Common myeloid progenitor, CD34-positive (primary cell): Measurements from ENCODE around the gene ERVW-1.
"Not testable (repeated sequence)": the region's sequence is repeated elsewhere in the genome, so short reads cannot be mapped to it uniquely, and the experiment has no call there.

Source experiments
- CTCF ChIA-PET: fragments of 350-600 bp; sonication (Branson Sonifier 250); formaldehyde crosslinking; loops from one replicate; lab custom pipeline; 2021; ENCODE audit warnings: antibody characterized with exemption; lab: Charles Lee
- POLR2A ChIA-PET: fragments of 350-600 bp; sonication (Branson Sonifier 250); formaldehyde crosslinking; loops from one replicate; lab custom pipeline; 2021; ENCODE audit warnings: antibody characterized with exemption; lab: Charles Lee
- DNase-seq, 3 donors: peaks; one replicate each; pipeline versions ENCODE4 v3.0.0 to v3.0.0-alpha.2; 2013
- H3K27ac ChIP-seq, 2 experiments: 1 replicate in 1 of 2; 2 replicates in 1 of 2; pipeline ENCODE4 v1.7.0; 2013; ENCODE audit warnings: inconsistent platforms in 2 of 2, low read length in 2 of 2, mild to moderate bottlenecking in 2 of 2, low read depth in 1 of 2, moderate library complexity in 1 of 2; ENCODE audit not compliant: severe bottlenecking in 2 of 2, insufficient read depth in 1 of 2, poor library complexity in 1 of 2
- H3K27me3 ChIP-seq, 5 experiments: replicated peaks in 2 of 5; 1 replicate in 3 of 5; 2 replicates in 2 of 5; pipeline versions ENCODE4 v1.6.1 to v1.7.0; 2013; ENCODE audit warnings: low read length in 4 of 5, mild to moderate bottlenecking in 2 of 5, moderate library complexity in 2 of 5, inconsistent platforms in 1 of 5; ENCODE audit not compliant: insufficient read depth in 5 of 5, control insufficient read depth in 4 of 5
- H3K36me3 ChIP-seq, 4 experiments: 1 replicate in 2 of 4; 2 replicates in 2 of 4; pipeline versions ENCODE4 v1.6.1 to v1.7.0; 2013; ENCODE audit warnings: low read length in 3 of 4, control low read depth in 1 of 4, mild to moderate bottlenecking in 1 of 4; ENCODE audit not compliant: control insufficient read depth in 4 of 4, insufficient read depth in 4 of 4
- H3K4me1 ChIP-seq, 4 experiments: 1 replicate in 3 of 4; 2 replicates in 1 of 4; pipeline versions ENCODE4 v1.6.1 to v1.7.1; 2013; ENCODE audit warnings: low read length in 3 of 4, mild to moderate bottlenecking in 3 of 4, control low read depth in 1 of 4, inconsistent platforms in 1 of 4, moderate library complexity in 1 of 4; ENCODE audit not compliant: control insufficient read depth in 4 of 4, insufficient read depth in 4 of 4; ENCODE audit errors: control extremely low read depth in 1 of 4
- H3K4me3 ChIP-seq, 7 experiments: 1 replicate in 4 of 7; 2 replicates in 3 of 7; pipeline versions ENCODE4 v1.5.1 to v1.7.0; 2013; ENCODE audit warnings: mild to moderate bottlenecking in 7 of 7, low read length in 6 of 7, moderate library complexity in 6 of 7, inconsistent platforms in 2 of 7, low read depth in 2 of 7, control low read depth in 1 of 7; ENCODE audit not compliant: insufficient read depth in 4 of 7, control insufficient read depth in 1 of 7; ENCODE audit errors: extremely low read depth in 1 of 7
- H3K9me3 ChIP-seq, 5 experiments: 1 replicate in 4 of 5; 2 replicates in 1 of 5; pipeline versions ENCODE4 v1.6.1 to v1.7.1; 2013; ENCODE audit warnings: low read length in 4 of 5, mild to moderate bottlenecking in 2 of 5, inconsistent platforms in 1 of 5, low read depth in 1 of 5, moderate library complexity in 1 of 5; ENCODE audit not compliant: control insufficient read depth in 4 of 5, insufficient read depth in 2 of 5; ENCODE audit errors: control extremely low read depth in 1 of 5
- WGBS: methylation state at CpG from one replicate; pipeline ENCODE4 v1.1.5; 2013; ENCODE audit not compliant: insufficient coverage; 5-methylcytosine and 5-hydroxymethylcytosine counted together

ERVW-1 gene

DNA sequence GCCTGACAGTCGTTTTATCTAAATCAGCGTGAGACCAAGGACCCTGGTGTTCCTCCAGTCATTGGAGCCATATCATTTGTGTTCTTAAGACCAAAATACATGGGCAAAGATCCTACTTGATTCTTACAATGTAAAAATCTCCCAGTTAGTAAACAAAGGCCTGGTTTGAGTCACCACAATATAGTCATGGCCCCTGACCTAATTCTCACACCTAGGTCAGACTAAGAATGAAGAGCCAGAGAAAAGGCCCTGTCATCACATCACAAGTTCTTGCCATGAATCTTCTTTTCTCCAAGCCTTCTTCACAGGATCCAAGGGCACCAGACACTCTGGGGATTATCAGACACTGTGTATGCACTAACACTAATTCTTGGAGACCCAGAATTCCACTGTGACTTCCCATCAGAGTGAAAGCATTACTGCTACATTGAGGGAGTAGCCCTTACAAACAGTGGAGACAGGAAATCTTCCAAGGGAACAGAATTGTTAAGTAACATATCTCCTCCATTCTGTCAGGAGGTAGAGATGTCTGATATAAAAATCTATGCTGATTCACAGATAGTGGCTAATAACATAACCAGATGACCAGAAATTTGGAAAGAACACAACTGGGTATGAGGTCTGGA lies 7.6 kb upstream of the ERVW-1 start:
- DNase-seq = no peak
- no peak overlapping the region for H3K4me3 ChIP-seq
- H3K27me3 ChIP-seq = no peaks in the 10 kb centered on the region
- CTCF ChIA-PET = no interaction called here
- H3K36me3 ChIP-seq = peaks cover 12 to 42% (median 23%) of the 10 kb centered on the region in 4 experiments
- H3K27ac ChIP-seq = no peak overlapping the region
- H3K4me1 ChIP-seq = no peaks in the 10 kb centered on the region
- 94% methylated on average over 2 of the region's 2 CpGs for WGBS
- H3K9me3 ChIP-seq = no peaks in the 10 kb centered on the region
- POLR2A ChIA-PET = no interaction called here

DNA sequence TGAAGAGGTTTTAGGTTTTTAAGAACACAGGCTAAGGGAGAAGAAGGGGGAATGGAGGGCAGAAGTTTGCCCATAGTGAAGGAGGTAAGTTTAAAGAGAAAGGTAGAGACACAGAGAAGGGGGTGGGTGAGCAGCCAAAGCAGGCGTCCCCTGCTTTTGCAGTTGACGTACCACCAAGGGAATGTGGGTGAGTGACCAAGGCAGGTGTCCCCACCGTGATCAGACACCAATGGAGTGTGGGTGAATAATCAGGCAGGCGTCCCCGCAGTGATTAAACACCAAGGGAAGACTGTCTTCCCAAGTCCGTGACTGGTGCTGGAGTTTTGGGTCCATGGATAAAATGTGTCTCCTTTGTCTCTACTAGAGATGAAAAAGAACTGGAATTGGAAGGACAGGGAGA lies 6.5 kb upstream of the ERVW-1 start:
- DNase-seq, H3K9me3 ChIP-seq, H3K27ac ChIP-seq, H3K4me1 ChIP-seq, H3K27me3 ChIP-seq, POLR2A ChIA-PET, CTCF ChIA-PET, H3K4me3 ChIP-seq: not testable (repeated sequence)
- WGBS = 98% methylated on average over 6 of the region's 6 CpGs
- peaks cover 8 to 31% (median 20%) of the 10 kb centered on the region in 4 experiments for H3K36me3 ChIP-seq

DNA sequence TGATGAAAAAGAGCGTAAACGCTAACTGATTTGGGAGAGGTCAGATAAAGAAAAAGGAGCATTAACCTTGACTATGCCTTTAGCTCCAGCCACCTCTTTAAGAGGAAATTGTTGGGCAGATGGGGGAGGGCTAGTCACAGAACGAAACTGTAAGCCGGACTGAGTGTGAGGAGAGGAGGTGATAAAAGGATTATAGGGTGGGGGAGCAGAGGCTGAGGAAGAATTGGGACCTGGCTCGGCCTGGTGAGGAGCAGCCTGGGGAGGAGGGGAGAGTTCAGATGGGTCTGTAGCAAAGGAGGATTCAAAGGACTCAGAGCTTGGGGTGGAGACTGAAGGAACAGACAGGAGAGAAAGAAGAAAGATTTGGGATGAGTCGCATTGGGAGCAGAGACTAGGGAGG lies 5.9 kb upstream of the ERVW-1 start:
- POLR2A ChIA-PET, DNase-seq, H3K27me3 ChIP-seq, H3K9me3 ChIP-seq, H3K4me1 ChIP-seq, CTCF ChIA-PET, H3K4me3 ChIP-seq, H3K27ac ChIP-seq: not testable (repeated sequence)
- H3K36me3 ChIP-seq = peaks cover 3 to 26% (median 18%) of the 10 kb centered on the region in 4 experiments
- WGBS = 95% methylated on average over 5 of the region's 6 CpGs

DNA sequence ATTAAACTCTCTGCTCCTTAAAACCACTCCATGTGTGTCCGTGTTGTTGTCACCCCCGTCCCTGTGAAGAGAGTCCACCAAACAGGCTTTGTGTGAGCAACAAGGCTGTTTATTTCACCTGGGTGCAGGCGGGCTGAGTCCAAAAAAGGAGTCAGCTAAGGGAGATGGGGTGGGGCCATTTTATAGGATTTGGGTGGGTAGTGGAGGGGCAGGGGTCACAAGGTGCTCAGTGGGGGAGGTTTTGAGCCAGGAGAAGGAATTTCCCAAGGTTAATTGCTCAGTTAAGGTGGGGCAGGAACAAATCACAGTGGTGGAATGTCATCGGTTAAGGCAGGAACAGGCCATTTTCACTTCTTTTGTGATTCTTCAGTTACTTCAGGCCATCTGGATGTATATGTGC lies 1.4 kb upstream of the ERVW-1 start:
- H3K4me3 ChIP-seq, H3K4me1 ChIP-seq, H3K27ac ChIP-seq, CTCF ChIA-PET, H3K27me3 ChIP-seq, H3K36me3 ChIP-seq, POLR2A ChIA-PET, DNase-seq, H3K9me3 ChIP-seq: not testable (repeated sequence)
- 91% methylated on average over 4 of the region's 4 CpGs for WGBS

DNA sequence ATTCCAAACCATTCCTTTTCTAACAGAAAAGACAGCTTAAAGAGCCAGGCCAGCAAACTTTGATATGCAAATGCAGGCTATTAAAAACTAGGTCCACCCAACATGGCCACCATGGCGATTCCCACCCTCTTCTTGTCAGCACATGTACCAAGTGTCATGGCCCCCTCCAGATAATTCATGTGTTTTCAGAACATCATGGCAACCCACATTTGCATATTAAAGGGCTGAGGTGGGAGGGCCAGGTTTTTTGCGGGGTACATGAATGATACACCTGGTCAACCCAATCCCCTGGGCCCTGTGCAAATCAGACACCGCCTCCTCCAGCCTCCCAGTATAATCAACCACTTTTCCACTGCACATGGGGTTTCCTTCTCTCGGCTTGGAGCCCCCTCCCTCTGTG lies 965 bp upstream of the ERVW-1 start:
- no peak for DNase-seq
- Histone ChIP-seq H3K36me3 (no peaks in the 10 kb centered on the region), H3K27me3 (no peaks in the 10 kb centered on the region), H3K9me3 (no peaks in the 10 kb centered on the region), H3K27ac (no peak overlapping the region), H3K4me1 (no peaks in the 10 kb centered on the region), H3K4me3 (no peak overlapping the region)
- 100% methylated on average over 3 of the region's 4 CpGs for WGBS
- POLR2A ChIA-PET = no interaction called here
- CTCF ChIA-PET = no interaction called here

DNA sequence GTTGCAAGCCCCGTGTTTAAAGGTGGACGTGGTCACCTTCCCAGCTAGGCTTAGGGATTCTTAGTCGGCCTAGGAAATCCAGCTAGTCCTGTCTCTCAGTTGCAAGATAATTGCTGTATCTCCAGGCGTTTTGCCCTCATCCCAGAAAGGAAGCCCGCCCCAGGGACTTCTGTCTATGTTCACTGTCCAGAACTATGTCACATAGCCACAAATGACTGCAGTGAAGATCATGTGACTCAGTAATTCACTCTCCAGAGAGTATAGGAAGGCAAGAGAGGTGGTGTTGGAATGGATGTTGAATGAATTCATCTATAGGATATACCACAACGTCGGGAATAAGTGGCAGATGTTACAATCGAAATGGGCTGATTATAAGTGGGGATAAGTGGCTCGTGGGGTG lies 349 bp upstream of the ERVW-1 start:
- WGBS = 100% methylated on average over 6 of the region's 9 CpGs
- no peak overlapping the region for H3K27ac ChIP-seq

DNA sequence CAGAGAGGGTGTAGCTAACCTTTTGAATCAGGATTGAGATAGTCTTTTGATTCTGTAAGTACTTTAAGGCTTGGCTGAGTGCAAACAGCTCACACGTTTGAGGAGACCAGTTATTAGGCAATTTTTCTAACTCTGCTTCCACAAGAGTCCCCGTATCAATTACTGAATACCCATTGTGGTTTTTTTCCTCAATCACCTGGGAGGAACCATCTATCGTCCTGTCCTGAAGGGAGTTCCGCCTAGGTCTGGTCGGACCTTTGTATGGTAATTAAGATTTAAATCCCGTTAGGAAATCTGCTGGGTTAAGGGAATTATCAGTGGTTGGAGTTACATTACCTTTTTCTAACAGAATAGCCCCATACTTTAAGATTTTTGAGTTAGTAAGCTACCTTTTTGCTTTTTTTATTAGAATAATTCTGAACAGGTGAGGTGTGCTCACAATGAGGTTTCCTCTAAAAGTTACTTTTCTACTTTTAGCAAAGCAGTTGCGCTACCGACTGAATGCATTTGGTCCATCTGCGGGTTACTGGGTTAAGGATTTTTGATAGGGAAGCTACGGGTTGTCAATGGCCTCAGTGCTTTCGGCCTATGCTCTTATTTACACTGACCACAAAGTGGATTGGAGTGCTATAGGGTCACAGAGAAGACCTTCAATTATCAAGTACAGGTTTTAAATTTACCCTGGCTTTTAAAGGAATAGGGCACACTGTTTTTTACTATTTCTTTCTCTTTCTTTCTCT lies 1.7 kb downstream of the ERVW-1 start:
- H3K27me3 ChIP-seq = not testable (repeated sequence)
- CTCF ChIA-PET = interaction anchor here (1.0 kb wide), 1 partner anchor 646 kb away, joined by 3 read pairs; no protein-coding TSS in a partner anchor
- 100% methylated on average over 4 of the region's 11 CpGs for WGBS

More for the DNA sequence above, 349 bp upstream of the ERVW-1 start:
- ChIA-PET CTCF (no interaction called here), POLR2A (no interaction called here)
- Histone ChIP-seq H3K9me3 (no peaks in the 10 kb centered on the region), H3K36me3 (no peaks in the 10 kb centered on the region), H3K4me1 (no peaks in the 10 kb centered on the region), H3K4me3 (no peak overlapping the region), H3K27me3 (no peaks in the 10 kb centered on the region)
- DNase-seq = no peak

More for the DNA sequence above, 1.7 kb downstream of the ERVW-1 start:
- POLR2A ChIA-PET = interaction anchor here (0.6 kb wide), 1 partner anchor 14 kb away, joined by 5 read pairs; no protein-coding TSS in a partner anchor
- H3K4me1 ChIP-seq, H3K4me3 ChIP-seq, H3K36me3 ChIP-seq, H3K9me3 ChIP-seq, H3K27ac ChIP-seq, DNase-seq: not testable (repeated sequence)
